Left ventricle myocardium inferior (tissue), 1 donor: ENCODE data around the gene SDHB. TPM values are rescaled to one million over a fixed set of nuclear protein-coding genes. Genes with fewer than 3 reads are reported as not detected.

ENCODE experiments used
- DNase-seq: peaks from one replicate; pipeline ENCODE4 v3.0.0-alpha.2; 2020
- H3K27ac ChIP-seq: fragments of 200-600 bp; replicated peaks from 2 replicates; pipeline ENCODE4 v1.8.0; 2021
- H3K27me3 ChIP-seq: fragments of 200-600 bp; 2 replicates; pipeline ENCODE4 v1.8.0; 2021; ENCODE audit warnings: low read depth
- H3K36me3 ChIP-seq: fragments of 200-600 bp; 2 replicates; pipeline ENCODE4 v1.8.0; 2021
- H3K4me1 ChIP-seq: fragments of 200-600 bp; 2 replicates; pipeline ENCODE4 v1.8.0; 2021
- H3K4me3 ChIP-seq: fragments of 200-600 bp; 2 replicates; pipeline ENCODE4 v1.8.0; 2021; ENCODE audit warnings: mild to moderate bottlenecking, moderate library complexity
- H3K9me3 ChIP-seq: fragments of 200-600 bp; replicated peaks from 2 replicates; pipeline ENCODE4 v1.8.0; 2021
- CTCF ChIP-seq: fragments of 200-600 bp; IDR thresholded peaks from 2 replicates; pipeline ENCODE4 v1.8.0; 2021; ENCODE audit warnings: antibody characterized with exemption, mild to moderate bottlenecking, borderline replicate concordance
- intact Hi-C: fragments of 100-400 bp; cut with micrococcal nuclease; formaldehyde crosslinking; loops from one replicate; pipeline ENCODE4 v1.11.0; 2022
- total RNA-seq: library from RNA; stranded (reverse); fragmentation: NEBNext Ultra II Directional; extraction: Animal tissue kit (Norgen Biotek cat#: 25700); gene quantifications from one replicate; pipeline ENCODE4 v1.2.1, GENCODE V29; 2021
- donor health status: DM: no; HTN: yes; CAD: no; lungs with severe emphysema.

Gene SDHB
- total RNA-seq, 1 donor from 2014 or later, result 393 TPM

DNA sequence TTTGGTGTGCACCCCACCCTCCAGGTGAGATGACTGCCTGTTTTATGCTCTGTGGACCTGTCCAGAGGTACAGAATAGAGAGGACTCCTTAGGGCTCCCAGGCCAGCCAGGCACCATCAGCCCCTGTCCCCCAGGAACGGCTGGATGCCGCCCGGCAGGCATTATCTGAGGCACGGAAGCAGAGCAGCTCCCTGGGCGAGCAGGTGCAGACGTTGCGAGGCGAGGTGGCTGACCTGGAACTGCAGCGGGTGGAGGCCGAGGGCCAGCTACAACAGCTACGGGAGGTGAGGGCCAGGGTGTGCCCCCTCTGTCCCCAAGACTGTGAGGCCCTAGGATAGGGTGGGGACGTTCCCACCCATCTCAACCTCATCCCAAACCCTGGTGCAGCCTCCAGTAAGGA lies 84.2 kb downstream of the SDHB start:
- H3K4me3 ChIP-seq, result no peak overlapping the region
- H3K36me3 ChIP-seq, result peaks cover 18% of the 10 kb centered on the region
- intact Hi-C loops, result no loop called here
- no peak overlapping the region for H3K27ac ChIP-seq
- no peaks in the 10 kb centered on the region for H3K9me3 ChIP-seq
- H3K4me1 ChIP-seq, result peaks cover 14% of the 10 kb centered on the region
- TF ChIP-seq CTCF, result no peak
- no peaks in the 10 kb centered on the region for H3K27me3 ChIP-seq
- DNase-seq, result no peak

- intact Hi-C loops, result no loop called here
- no peaks in the 10 kb centered on the region for H3K27me3 ChIP-seq
- peaks cover 18% of the 10 kb centered on the region for H3K36me3 ChIP-seq
- H3K4me3 ChIP-seq, result no peak overlapping the region
- DNase-seq, result no peak
- TF ChIP-seq CTCF, result no peak
- H3K27ac ChIP-seq, result no peak overlapping the region
- H3K9me3 ChIP-seq, result no peaks in the 10 kb centered on the region
- peaks cover 14% of the 10 kb centered on the region for H3K4me1 ChIP-seq
Measured at GRCh38 chr1:16969057-16969611, 84.7 kb downstream of the SDHB start.

Other genes starting within 250 kb of the SDHB start
- gene RNU1-2, start 158.1 kb downstream of the SDHB start, total RNA-seq, result 6,072 TPM
- 8.9 TPM for gene CROCC, start 132.1 kb downstream of the SDHB start, total RNA-seq
- 3.0 TPM for gene MFAP2, start 73.4 kb downstream of the SDHB start, total RNA-seq
- gene ATP13A2, start 42.1 kb downstream of the SDHB start, total RNA-seq, result 11.2 TPM
- 0.49 TPM for gene PADI2, start 65.4 kb upstream of the SDHB start, total RNA-seq
- not detected for gene PADI1, start 151.1 kb upstream of the SDHB start, total RNA-seq
- not detected for gene PADI3, start 195.1 kb upstream of the SDHB start, total RNA-seq